AG10803 (cell line): Measurements from ENCODE around the gene IDUA.

Experiments
- DNase-seq: peaks from one replicate; pipeline ENCODE4 v3.0.0; 2010; ENCODE audit warnings: low read depth
- H3K4me3 ChIP-seq: 2 replicates; pipeline ENCODE4 v1.5.1; 2011; ENCODE audit warnings: mild to moderate bottlenecking, low read length, control low read depth
- CTCF ChIP-seq: conservative IDR thresholded peaks from 2 replicates; pipeline ENCODE4 v1.5.1; 2011; ENCODE audit warnings: mild to moderate bottlenecking, low read length, control low read depth, inconsistent platforms

The IDUA gene

GRCh38 chr4:1014291-1015167, 27.7 kb downstream of the IDUA start:
- DNase-seq = no peak
- H3K4me3 ChIP-seq = no peak overlapping the region

GRCh38 chr4:1015179-1015578, 28.3 kb downstream of the IDUA start:
- no peak for DNase-seq
- TF ChIP-seq CTCF = no peak
- H3K4me3 ChIP-seq = no peak overlapping the region

More at GRCh38 chr4:1014291-1015167, 27.7 kb downstream of the IDUA start:
- TF ChIP-seq CTCF = no peak

GRCh38 chr4:1015746-1016145, 28.9 kb downstream of the IDUA start:
- no peak overlapping the region for H3K4me3 ChIP-seq
- DNase-seq = no peak
- no peak for TF ChIP-seq CTCF

GRCh38 chr4:1017211-1017610, 30.4 kb downstream of the IDUA start:
- H3K4me3 ChIP-seq = no peak overlapping the region
- DNase-seq = no peak
- TF ChIP-seq CTCF = no peak

GRCh38 chr4:1017706-1018105, 30.9 kb downstream of the IDUA start:
- DNase-seq = no peak
- no peak for TF ChIP-seq CTCF
- no peak overlapping the region for H3K4me3 ChIP-seq

GRCh38 chr4:1018147-1019020, 31.5 kb downstream of the IDUA start:
- no peak overlapping the region for H3K4me3 ChIP-seq
- no peak for TF ChIP-seq CTCF
- DNase-seq = no peak
